PC-9 (cell line): ENCODE results near the gene RHOF. TPM values are rescaled to one million over a fixed set of nuclear protein-coding genes. Genes with fewer than 3 reads are reported as not detected.

Source experiments
- BruUV-seq: library from RNA; stranded (reverse); fragments of 400-500 nt; replicated peaks from 2 replicates; lab custom pipeline; 2021; lab: Mats Ljungman, UMichigan
- CTCF ChIA-PET: fragments of 300-600 bp; sonication (Branson Sonifier 250); formaldehyde crosslinking; loops from one replicate; lab custom pipeline; 2022; ENCODE audit warnings: antibody characterized with exemption; lab: Charles Lee
- POLR2A ChIA-PET: fragments of 300-600 bp; sonication (Branson Sonifier 250); formaldehyde crosslinking; loops from one replicate; lab custom pipeline; 2022; ENCODE audit warnings: antibody characterized with exemption; ENCODE audit not compliant: unreplicated experiment; lab: Charles Lee
- DNase-seq, 2 experiments: peaks; one replicate each; pipeline versions ENCODE4 v3.0.0 to v3.0.0-alpha.2; 2015 to 2022; ENCODE audit warnings: mixed read lengths in 1 of 2
- H2AFZ ChIP-seq: fragments of 200-600 bp; sonication (generic); 2 replicates; pipeline ENCODE4 v1.8.1; 2017; ENCODE audit warnings: antibody characterized with exemption
- H3F3A ChIP-seq: fragments of 200-600 bp; sonication (generic); 2 replicates; pipeline ENCODE4 v1.8.1; 2017; ENCODE audit warnings: antibody characterized with exemption, mild to moderate bottlenecking, low read depth; ENCODE audit not compliant: insufficient read depth
- H3K27ac ChIP-seq: fragments of 200-600 bp; sonication (generic); 2 replicates; pipeline ENCODE4 v1.6.1; 2016; ENCODE audit warnings: mixed run types
- H3K27me3 ChIP-seq: fragments of 200-600 bp; sonication (generic); 2 replicates; pipeline ENCODE4 v1.6.1; 2016; ENCODE audit warnings: low read depth, mixed run types; ENCODE audit not compliant: insufficient read depth
- H3K36me3 ChIP-seq: fragments of 200-600 bp; sonication (generic); 2 replicates; pipeline ENCODE4 v1.6.1; 2016; ENCODE audit warnings: low read depth, mixed run types
- H3K4me1 ChIP-seq: fragments of 200-600 bp; sonication (generic); replicated peaks from 2 replicates; pipeline ENCODE4 v1.6.1; 2016; ENCODE audit warnings: mixed run types; ENCODE audit not compliant: insufficient read depth
- H3K4me2 ChIP-seq: fragments of 200-600 bp; sonication (generic); 2 replicates; pipeline ENCODE4 v1.6.1; 2017; ENCODE audit warnings: mixed run types
- H3K4me3 ChIP-seq: fragments of 200-600 bp; sonication (generic); 2 replicates; pipeline ENCODE4 v1.6.1; 2016; ENCODE audit warnings: mixed run types
- H3K79me2 ChIP-seq: fragments of 200-600 bp; sonication (generic); 2 replicates; pipeline ENCODE4 v1.6.1; 2017; ENCODE audit warnings: low read depth, mixed run types
- H3K9me2 ChIP-seq: fragments of 200-600 bp; sonication (generic); 2 replicates; pipeline ENCODE4 v1.8.1; 2017; ENCODE audit warnings: mild to moderate bottlenecking; ENCODE audit not compliant: insufficient read depth
- H3K9me3 ChIP-seq: fragments of 200-600 bp; sonication (generic); 2 replicates; pipeline ENCODE4 v1.8.1; 2016; ENCODE audit warnings: low read depth; ENCODE audit not compliant: insufficient read depth
- H4K20me1 ChIP-seq: fragments of 200-600 bp; sonication (generic); 2 replicates; pipeline ENCODE4 v1.8.1; 2017; ENCODE audit not compliant: insufficient read depth
- CTCF ChIP-seq: fragments of 200-600 bp; sonication (generic); conservative IDR thresholded peaks from 2 replicates; pipeline ENCODE4 v1.6.1; 2017; ENCODE audit warnings: mixed run types, antibody characterized with exemption, mild to moderate bottlenecking, moderate library complexity
- EZH2 ChIP-seq: fragments of 200-600 bp; sonication (generic); IDR thresholded peaks from 2 replicates; pipeline ENCODE4 v1.8.0; 2017; ENCODE audit warnings: antibody characterized with exemption, low read depth
- intact Hi-C: fragments of 100-400 bp; cut with micrococcal nuclease; formaldehyde crosslinking; loops from one replicate; pipeline ENCODE4 v1.10.0; 2022; ENCODE audit not compliant: unreplicated experiment
- total RNA-seq: library from RNA; stranded (reverse); gene quantifications from 2 replicates; pipeline ENCODE4 v1.2.3, GENCODE V29; 2021

RHOF gene
- total RNA-seq, 1 experiment from 2014 or later: 179 TPM

GRCh38 chr12:121813951-121814350, 20.5 kb upstream of the RHOF start:
- Histone ChIP-seq H3K27me3 (no peaks in the 10 kb centered on the region), H2AFZ (no peak overlapping the region), H3K4me3 (no peak overlapping the region), H3K9me2 (no peaks in the 10 kb centered on the region), H3K4me2 (no peak overlapping the region), H3K9me3 (no peaks in the 10 kb centered on the region), H3K27ac (no peak overlapping the region), H3F3A (peaks cover 13% of the 10 kb centered on the region; the same call in 1 of the 2 replicates), H3K4me1 (peaks cover 10% of the 10 kb centered on the region), H3K36me3 (0 out of 2 replicates have a peak, but pooled peaks cover 11% of the 10 kb centered on the region), H3K79me2 (peaks cover 33% of the 10 kb centered on the region), H4K20me1 (peaks cover 40% of the 10 kb centered on the region)
- intact Hi-C loops: no loop called here
- ChIA-PET CTCF (no interaction called here), POLR2A (no interaction called here)
- DNase-seq: no peak
- BruUV-seq: no TSS peak
- no peak for TF ChIP-seq CTCF
- TF ChIP-seq EZH2: no peak

GRCh38 chr12:121812921-121813896, 19.7 kb upstream of the RHOF start:
- ChIA-PET CTCF (interaction anchor here (0.6 kb wide), 1 partner anchor 29 kb away, joined by 5 read pairs; no protein-coding TSS in a partner anchor), POLR2A (no interaction called here)
- TF ChIP-seq EZH2: no peak

GRCh38 chr12:121812320-121812871, 18.9 kb upstream of the RHOF start:
- H3K4me3 ChIP-seq: peak overlapping the region; percentile 65
- intact Hi-C loops: loop anchor here (1.0 kb wide), 2 partner anchors 18 to 76 kb away; partner anchors contain the start of gene PSMD9
- H3K4me2 ChIP-seq: peak overlapping the region; percentile 92
- DNase-seq: peak; percentile 54 to 72
- peak; percentile 58 for TF ChIP-seq CTCF
- no peak for TF ChIP-seq EZH2
- H3K36me3 ChIP-seq: 0 out of 2 replicates have a peak, but pooled peaks cover 7% of the 10 kb centered on the region
- H3K79me2 ChIP-seq: peaks cover 39% of the 10 kb centered on the region
- H3K4me1 ChIP-seq: peaks cover 10% of the 10 kb centered on the region
- ChIA-PET POLR2A (interaction anchor here (0.6 kb wide), 2 partner anchors 9 to 1752 kb away, joined by 3 read pairs; no protein-coding TSS in a partner anchor), CTCF (interaction anchor here (0.6 to 2.3 kb wide), 5 partner anchors 10 to 100 kb away, joined by 4 to 48 read pairs (median 5); no protein-coding TSS in a partner anchor)
- no peak overlapping the region for H2AFZ ChIP-seq
- no peaks in the 10 kb centered on the region for H3K9me2 ChIP-seq
- no peaks in the 10 kb centered on the region for H3K9me3 ChIP-seq
- H4K20me1 ChIP-seq: peaks cover 43% of the 10 kb centered on the region
- no TSS peak for BruUV-seq
- peaks cover 13% of the 10 kb centered on the region; the same call in 1 of the 2 replicates for H3F3A ChIP-seq
- no peaks in the 10 kb centered on the region for H3K27me3 ChIP-seq
- H3K27ac ChIP-seq: no peak overlapping the region

More at GRCh38 chr12:121812921-121813896, 19.7 kb upstream of the RHOF start:
- Histone ChIP-seq H3K9me2 (no peaks in the 10 kb centered on the region), H3K36me3 (0 out of 2 replicates have a peak, but pooled peaks cover 11% of the 10 kb centered on the region), H3K9me3 (no peaks in the 10 kb centered on the region), H3K79me2 (peaks cover 33% of the 10 kb centered on the region), H3K4me2 (peak overlapping the region; percentile 92), H4K20me1 (peaks cover 43% of the 10 kb centered on the region), H3K27me3 (no peaks in the 10 kb centered on the region), H3K4me1 (peaks cover 10% of the 10 kb centered on the region), H3K27ac (no peak overlapping the region), H3F3A (peaks cover 13% of the 10 kb centered on the region; the same call in 1 of the 2 replicates), H2AFZ (no peak overlapping the region), H3K4me3 (no peak overlapping the region; the same call in 1 of the 2 replicates)
- DNase-seq: no peak
- no TSS peak for BruUV-seq
- intact Hi-C loops: loop anchor here (1.0 kb wide), 2 partner anchors 19 to 75 kb away; partner anchors contain the start of gene PSMD9
